Left renal cortex interstitium (tissue), 4 donors: ENCODE measurements around the gene BEND3. TPM values are rescaled to one million over a fixed set of nuclear protein-coding genes. Genes with fewer than 3 reads are reported as not detected.
"Not testable (repeated sequence)": the region's sequence is repeated elsewhere in the genome, so short reads cannot be mapped to it uniquely, and the experiment has no call there.

Source experiments
- DNase-seq, 4 donors: peaks; one replicate each; pipeline ENCODE4 v3.0.0-alpha.2; 2013; ENCODE audit warnings: low read depth in 4 of 4, low spot score in 2 of 4, missing footprints in 1 of 4
- polyA plus RNA-seq, 4 donors: library from polyadenylated mRNA; unstranded; fragments of 120-200 nt; gene quantifications; one replicate each; pipeline ENCODE4 v1.2.1, GENCODE V29; 2013; ENCODE audit not compliant: insufficient read length in 4 of 4

Gene BEND3
- polyA plus RNA-seq, 4 donors, result 8.2 to 11.1 (median 9.5) TPM

GRCh38 chr6:107056796-107057195 is 58.5 kb downstream of the BEND3 start:
- DNase-seq, result no peak

DNA sequence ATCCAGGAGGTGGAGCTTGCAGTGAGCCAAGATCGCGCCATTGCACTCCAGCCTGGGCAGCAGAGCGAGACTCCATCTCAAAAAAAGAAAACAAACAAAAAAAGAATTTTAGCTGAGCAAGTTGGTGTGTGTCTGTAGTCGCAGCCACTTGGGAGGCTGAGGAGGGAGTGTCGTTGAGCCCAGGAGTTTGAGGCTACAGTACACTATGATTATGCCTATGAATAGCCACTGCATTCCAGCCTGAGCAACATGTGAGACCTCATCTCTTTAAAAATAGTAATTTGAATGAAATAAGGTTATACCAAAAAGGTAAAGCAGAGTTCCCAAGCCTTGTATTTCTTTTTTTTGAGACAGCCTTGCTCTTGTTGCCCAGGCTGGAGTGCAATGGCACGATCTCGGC is 67.5 kb downstream of the BEND3 start:
- DNase-seq, result no peak

DNA sequence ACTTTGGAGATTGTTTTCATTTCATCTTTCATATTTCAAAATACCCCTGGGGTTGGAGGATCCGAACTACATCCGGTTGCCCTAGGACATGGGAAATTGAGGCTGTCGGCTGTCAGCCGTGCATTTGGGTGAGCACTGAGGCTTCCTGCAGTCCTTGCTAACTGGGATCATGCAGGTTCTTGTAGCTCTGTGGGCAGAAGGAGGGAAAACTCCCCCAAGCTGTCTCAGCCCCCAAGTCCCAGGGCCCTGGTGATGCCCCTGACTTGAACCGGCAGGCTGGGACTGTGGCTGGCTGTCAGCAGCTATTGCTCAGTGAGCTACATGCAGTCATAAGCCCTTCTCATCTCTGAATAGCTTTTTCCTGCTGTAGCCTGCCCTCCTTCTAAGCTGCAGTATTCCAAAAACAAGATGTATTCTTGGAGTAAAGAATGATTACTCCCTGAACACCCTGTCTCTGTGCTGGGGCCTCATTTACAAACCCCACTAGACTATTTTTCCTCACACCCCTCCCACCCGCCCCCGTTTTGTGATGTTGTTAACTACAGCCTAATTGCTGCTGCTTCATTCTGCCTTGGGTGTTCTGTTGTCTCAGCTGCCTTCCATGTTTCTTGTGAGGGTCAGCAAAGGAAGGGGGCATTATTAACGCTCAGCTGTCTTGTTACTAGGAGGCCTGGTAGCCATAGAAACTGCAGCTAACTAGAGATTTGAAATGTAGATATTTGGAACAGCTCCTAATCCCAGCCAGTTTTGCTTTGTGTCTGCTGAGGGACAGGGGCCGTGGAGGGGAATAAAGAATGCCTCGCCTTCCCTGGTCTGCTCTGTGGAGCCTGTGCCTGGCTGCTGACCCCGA is 69.3 kb downstream of the BEND3 start:
- peak in 1 of 4 donors; percentile 58 for DNase-seq

GRCh38 chr6:107033126-107033525 is 82.2 kb downstream of the BEND3 start:
- DNase-seq, result no peak

- DNase-seq, result no peak
Measured at GRCh38 chr6:107032051-107032450, 83.3 kb downstream of the BEND3 start.

GRCh38 chr6:107030151-107030550 is 85.2 kb downstream of the BEND3 start:
- no peak for DNase-seq

GRCh38 chr6:107026965-107027364 is 88.3 kb downstream of the BEND3 start:
- DNase-seq, result no peak

- DNase-seq, result no peak
Measured at GRCh38 chr6:107021446-107022185, 93.7 kb downstream of the BEND3 start.

DNA sequence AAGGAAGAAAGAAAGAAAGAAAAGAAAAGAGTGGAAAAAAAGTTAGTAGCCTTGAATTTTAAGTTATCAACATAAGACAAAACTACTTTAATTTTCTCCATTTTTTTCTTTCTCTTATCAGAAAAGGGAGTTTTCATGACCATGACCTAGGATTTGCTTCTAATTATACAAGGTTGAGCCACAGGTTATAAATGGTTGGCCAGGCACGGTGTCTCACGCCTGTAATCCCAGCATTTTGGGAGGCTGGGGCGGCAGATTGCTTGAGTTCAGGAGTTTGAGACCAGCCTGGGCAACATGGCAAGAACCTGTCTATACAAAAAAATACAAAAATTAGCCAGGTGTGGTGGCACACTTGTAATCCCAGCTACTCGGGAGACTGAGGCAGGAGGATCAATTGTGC is 95.1 kb downstream of the BEND3 start:
- no peak for DNase-seq

- not testable (repeated sequence) for DNase-seq
Measured at GRCh38 chr6:107019628-107020027, 95.7 kb downstream of the BEND3 start.

DNA sequence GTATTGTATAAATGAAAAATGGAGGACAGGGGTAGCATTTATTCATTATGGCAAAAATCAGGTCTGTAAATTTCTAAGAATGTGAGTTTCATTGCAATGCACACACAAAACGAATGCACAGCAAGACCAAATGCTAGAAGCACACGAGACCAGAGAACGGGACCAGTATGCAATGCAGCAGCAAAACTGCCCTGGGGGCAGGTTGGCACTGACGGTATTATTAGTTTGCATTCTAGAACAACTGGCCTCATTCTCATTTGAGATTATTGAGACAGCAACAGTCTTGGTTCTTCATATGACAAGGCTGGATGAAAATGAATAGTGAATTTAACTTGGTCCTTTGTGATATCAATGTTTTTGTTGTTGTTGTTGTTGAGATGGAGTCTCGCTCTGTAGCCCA is 96.3 kb downstream of the BEND3 start:
- no peak for DNase-seq

Other genes with a start within 250 kb of the BEND3 start
- gene CD24, start 140.8 kb downstream of the BEND3 start, polyA plus RNA-seq, result 1,000 to 10,000 TPM in 2 of 4 donors, 100 to 1,000 TPM in 2; 856 to 1,146 (median 972) TPM
- gene MTRES1, start 87.3 kb downstream of the BEND3 start, polyA plus RNA-seq, result 10 to 100 TPM; 38.4 to 48.3 (median 45.1) TPM